Endothelial cell of umbilical vein (primary cell): ENCODE results near the gene NPFFR1.

Source experiments
- CTCF ChIP-seq, 2 donors: IDR thresholded peaks; 1 replicate in 1 of 2; 2 replicates in 1 of 2; pipeline ENCODE4 v1.5.1; 2011; ENCODE audit warnings: low read length in 2 of 2, mild to moderate bottlenecking in 2 of 2, moderate library complexity in 2 of 2, control low read depth in 1 of 2, inconsistent platforms in 1 of 2, low read depth in 1 of 2; ENCODE audit not compliant: insufficient read depth in 1 of 2; ENCODE audit errors: extremely low read depth in 1 of 2
- EZH2 ChIP-seq: IDR thresholded peaks from 2 replicates; pipeline ENCODE4 v1.6.1; 2012; ENCODE audit warnings: borderline replicate concordance, low read depth, mild to moderate bottlenecking, moderate library complexity, low read length, inconsistent platforms; ENCODE audit not compliant: severe bottlenecking

DNA sequence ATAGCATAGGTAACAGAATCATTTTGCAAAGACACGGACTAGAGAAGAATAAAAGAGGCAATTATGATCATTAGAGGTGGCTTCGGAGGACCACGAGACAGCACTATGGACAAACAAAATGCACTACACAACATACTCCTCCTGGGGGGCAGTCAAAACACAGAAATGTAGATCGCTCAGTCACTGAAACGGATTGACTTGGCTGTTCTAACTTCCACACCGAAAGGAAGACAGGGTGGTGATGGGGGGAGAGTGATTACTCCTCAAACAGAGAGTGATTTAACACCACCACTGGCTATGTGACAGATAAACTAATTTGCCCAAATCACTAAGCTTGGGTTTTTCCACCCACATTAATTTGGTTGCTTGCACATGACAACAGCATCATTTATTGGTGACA is 36.4 kb downstream of the NPFFR1 start:
- TF ChIP-seq CTCF (IDR thresholded peaks at IDR 0.05; ENCODE audit: extremely low read depth in 1 of 2, insufficient read depth in 1 of 2, low read depth in 1 of 2, low read length in 2 of 2) (no peak), EZH2 (no peak)
